ENCODE measurements around the gene ANTXR1. TPM values are rescaled to one million over a fixed set of nuclear protein-coding genes. Genes with fewer than 3 reads are reported as not detected.

ANTXR1 gene
- total and polyA plus RNA-seq, 2 of the 8 experiments (the other 6 are each of a cell fraction or from before 2014, with no cell fraction given) = 15.8 to 44.3 TPM

DNA sequence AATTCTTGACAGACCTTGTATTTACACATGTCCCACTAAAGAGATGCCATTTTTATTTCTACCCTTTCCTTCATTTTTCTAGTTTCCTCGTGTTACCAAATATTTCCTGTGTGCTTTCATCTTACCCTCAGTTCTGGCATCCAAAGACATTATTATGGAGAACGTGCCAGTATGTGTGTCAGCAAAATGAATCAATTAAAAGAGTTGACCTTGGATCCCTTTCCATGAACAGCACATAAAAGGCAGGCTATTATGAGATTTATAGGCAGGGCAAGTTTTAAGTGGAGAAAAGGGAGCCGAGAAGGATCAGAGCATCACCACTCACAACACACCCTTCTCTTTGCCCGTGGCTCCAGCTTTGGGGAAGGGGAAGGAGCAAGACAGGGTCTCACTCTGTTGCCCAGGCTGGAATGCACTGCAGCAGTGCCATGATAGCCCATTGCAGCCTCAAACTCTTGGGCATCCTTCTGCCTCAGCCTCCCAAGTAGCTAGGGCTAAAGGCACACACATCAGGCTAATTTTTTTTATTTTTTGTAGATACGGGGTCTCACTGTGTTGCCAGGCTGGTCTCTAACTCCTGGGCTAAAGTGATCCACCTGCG, 224.2 kb downstream of the ANTXR1 start (continued):
- TF ChIP-seq, protein P1, sequence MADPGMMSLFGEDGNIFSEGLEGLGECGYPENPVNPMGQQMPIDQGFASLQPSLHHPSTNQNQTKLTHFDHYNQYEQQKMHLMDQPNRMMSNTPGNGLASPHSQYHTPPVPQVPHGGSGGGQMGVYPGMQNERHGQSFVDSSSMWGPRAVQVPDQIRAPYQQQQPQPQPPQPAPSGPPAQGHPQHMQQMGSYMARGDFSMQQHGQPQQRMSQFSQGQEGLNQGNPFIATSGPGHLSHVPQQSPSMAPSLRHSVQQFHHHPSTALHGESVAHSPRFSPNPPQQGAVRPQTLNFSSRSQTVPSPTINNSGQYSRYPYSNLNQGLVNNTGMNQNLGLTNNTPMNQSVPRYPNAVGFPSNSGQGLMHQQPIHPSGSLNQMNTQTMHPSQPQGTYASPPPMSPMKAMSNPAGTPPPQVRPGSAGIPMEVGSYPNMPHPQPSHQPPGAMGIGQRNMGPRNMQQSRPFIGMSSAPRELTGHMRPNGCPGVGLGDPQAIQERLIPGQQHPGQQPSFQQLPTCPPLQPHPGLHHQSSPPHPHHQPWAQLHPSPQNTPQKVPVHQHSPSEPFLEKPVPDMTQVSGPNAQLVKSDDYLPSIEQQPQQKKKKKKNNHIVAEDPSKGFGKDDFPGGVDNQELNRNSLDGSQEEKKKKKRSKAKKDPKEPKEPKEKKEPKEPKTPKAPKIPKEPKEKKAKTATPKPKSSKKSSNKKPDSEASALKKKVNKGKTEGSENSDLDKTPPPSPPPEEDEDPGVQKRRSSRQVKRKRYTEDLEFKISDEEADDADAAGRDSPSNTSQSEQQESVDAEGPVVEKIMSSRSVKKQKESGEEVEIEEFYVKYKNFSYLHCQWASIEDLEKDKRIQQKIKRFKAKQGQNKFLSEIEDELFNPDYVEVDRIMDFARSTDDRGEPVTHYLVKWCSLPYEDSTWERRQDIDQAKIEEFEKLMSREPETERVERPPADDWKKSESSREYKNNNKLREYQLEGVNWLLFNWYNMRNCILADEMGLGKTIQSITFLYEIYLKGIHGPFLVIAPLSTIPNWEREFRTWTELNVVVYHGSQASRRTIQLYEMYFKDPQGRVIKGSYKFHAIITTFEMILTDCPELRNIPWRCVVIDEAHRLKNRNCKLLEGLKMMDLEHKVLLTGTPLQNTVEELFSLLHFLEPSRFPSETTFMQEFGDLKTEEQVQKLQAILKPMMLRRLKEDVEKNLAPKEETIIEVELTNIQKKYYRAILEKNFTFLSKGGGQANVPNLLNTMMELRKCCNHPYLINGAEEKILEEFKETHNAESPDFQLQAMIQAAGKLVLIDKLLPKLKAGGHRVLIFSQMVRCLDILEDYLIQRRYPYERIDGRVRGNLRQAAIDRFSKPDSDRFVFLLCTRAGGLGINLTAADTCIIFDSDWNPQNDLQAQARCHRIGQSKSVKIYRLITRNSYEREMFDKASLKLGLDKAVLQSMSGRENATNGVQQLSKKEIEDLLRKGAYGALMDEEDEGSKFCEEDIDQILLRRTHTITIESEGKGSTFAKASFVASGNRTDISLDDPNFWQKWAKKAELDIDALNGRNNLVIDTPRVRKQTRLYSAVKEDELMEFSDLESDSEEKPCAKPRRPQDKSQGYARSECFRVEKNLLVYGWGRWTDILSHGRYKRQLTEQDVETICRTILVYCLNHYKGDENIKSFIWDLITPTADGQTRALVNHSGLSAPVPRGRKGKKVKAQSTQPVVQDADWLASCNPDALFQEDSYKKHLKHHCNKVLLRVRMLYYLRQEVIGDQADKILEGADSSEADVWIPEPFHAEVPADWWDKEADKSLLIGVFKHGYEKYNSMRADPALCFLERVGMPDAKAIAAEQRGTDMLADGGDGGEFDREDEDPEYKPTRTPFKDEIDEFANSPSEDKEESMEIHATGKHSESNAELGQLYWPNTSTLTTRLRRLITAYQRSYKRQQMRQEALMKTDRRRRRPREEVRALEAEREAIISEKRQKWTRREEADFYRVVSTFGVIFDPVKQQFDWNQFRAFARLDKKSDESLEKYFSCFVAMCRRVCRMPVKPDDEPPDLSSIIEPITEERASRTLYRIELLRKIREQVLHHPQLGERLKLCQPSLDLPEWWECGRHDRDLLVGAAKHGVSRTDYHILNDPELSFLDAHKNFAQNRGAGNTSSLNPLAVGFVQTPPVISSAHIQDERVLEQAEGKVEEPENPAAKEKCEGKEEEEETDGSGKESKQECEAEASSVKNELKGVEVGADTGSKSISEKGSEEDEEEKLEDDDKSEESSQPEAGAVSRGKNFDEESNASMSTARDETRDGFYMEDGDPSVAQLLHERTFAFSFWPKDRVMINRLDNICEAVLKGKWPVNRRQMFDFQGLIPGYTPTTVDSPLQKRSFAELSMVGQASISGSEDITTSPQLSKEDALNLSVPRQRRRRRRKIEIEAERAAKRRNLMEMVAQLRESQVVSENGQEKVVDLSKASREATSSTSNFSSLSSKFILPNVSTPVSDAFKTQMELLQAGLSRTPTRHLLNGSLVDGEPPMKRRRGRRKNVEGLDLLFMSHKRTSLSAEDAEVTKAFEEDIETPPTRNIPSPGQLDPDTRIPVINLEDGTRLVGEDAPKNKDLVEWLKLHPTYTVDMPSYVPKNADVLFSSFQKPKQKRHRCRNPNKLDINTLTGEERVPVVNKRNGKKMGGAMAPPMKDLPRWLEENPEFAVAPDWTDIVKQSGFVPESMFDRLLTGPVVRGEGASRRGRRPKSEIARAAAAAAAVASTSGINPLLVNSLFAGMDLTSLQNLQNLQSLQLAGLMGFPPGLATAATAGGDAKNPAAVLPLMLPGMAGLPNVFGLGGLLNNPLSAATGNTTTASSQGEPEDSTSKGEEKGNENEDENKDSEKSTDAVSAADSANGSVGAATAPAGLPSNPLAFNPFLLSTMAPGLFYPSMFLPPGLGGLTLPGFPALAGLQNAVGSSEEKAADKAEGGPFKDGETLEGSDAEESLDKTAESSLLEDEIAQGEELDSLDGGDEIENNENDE (IDR thresholded peaks at IDR 0.05; ENCODE audit: insufficient replicate concordance, low read length) = no peak
- TF ChIP-seq SRF (IDR thresholded peaks at IDR 0.05; ENCODE audit: low read depth, low read length) (no peak), JUND (IDR thresholded peaks at IDR 0.05; ENCODE audit: low read length) (no peak), RFX5 (IDR thresholded peaks at IDR 0.05; ENCODE audit: borderline replicate concordance, low read depth, low read length) (no peak), KDM4A (IDR thresholded peaks at IDR 0.05; ENCODE audit: low read depth, low read length, severe bottlenecking) (no peak), KDM5A (IDR thresholded peaks at IDR 0.05; ENCODE audit: low read length) (no peak), NANOG (IDR thresholded peaks at IDR 0.05; ENCODE audit: insufficient read depth, low read depth, low read length, poor library complexity, severe bottlenecking) (no peak), HDAC2 (IDR thresholded peaks at IDR 0.05; ENCODE audit: borderline replicate concordance in 1 of 2, low read depth in 2 of 2, low read length in 2 of 2) (no peak), BRCA1 (IDR thresholded peaks at IDR 0.05; ENCODE audit: low read depth, low read length) (no peak)

Measured in H1 (cell line).